ENCODE results near the gene ZBTB7B.

DNA sequence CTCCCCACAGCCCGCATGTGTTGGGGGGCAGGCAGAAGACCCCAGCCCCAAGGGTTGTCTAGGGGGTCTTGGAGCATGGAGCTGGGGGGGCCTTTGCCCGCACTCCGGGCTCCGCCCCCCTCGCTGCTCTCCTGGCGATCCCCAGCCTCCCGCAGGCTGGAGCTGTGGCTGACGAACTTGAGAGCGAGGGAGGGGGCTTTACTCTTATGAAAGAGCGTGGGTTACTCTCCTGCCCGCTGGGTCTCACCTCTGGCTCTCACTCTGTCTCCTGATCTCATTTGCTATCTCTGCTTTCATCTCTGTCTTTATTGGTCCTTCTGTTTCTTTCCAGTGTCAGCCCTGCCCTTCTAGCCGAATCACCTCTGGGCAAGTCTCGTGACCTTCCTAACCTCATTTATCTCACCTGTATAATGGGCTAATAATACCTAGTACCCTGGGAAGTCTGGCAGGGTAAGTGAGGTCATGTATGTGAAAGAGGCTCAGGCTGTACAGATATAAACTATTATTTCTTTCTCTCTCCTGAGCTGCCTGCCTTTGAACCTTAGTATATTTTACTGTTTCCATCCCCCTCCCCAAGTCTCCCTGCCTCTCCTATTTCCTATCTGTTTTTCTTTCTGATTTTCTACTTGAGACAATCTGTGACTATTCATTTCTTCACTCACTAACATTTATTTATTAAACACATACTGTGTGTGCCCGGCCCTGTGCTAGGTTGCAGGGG lies 61.7 kb downstream of the ZBTB7B start:
- TF ChIP-seq, protein P1, sequence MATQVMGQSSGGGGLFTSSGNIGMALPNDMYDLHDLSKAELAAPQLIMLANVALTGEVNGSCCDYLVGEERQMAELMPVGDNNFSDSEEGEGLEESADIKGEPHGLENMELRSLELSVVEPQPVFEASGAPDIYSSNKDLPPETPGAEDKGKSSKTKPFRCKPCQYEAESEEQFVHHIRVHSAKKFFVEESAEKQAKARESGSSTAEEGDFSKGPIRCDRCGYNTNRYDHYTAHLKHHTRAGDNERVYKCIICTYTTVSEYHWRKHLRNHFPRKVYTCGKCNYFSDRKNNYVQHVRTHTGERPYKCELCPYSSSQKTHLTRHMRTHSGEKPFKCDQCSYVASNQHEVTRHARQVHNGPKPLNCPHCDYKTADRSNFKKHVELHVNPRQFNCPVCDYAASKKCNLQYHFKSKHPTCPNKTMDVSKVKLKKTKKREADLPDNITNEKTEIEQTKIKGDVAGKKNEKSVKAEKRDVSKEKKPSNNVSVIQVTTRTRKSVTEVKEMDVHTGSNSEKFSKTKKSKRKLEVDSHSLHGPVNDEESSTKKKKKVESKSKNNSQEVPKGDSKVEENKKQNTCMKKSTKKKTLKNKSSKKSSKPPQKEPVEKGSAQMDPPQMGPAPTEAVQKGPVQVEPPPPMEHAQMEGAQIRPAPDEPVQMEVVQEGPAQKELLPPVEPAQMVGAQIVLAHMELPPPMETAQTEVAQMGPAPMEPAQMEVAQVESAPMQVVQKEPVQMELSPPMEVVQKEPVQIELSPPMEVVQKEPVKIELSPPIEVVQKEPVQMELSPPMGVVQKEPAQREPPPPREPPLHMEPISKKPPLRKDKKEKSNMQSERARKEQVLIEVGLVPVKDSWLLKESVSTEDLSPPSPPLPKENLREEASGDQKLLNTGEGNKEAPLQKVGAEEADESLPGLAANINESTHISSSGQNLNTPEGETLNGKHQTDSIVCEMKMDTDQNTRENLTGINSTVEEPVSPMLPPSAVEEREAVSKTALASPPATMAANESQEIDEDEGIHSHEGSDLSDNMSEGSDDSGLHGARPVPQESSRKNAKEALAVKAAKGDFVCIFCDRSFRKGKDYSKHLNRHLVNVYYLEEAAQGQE (IDR thresholded peaks at IDR 0.05; ENCODE audit: low read depth) = no peak
- TF ChIP-seq CREB1 (IDR thresholded peaks at IDR 0.05; ENCODE audit: low read depth) = no peak
- TF ChIP-seq, protein P2, sequence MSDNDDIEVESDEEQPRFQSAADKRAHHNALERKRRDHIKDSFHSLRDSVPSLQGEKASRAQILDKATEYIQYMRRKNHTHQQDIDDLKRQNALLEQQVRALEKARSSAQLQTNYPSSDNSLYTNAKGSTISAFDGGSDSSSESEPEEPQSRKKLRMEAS (IDR thresholded peaks at IDR 0.05) = no peak
- no peak for TF ChIP-seq YY1 (IDR thresholded peaks at IDR 0.05; ENCODE audit: low read depth)
- no peak; the same call in 1 of the 2 replicates for TF ChIP-seq ZBTB7A (IDR thresholded peaks at IDR 0.05; ENCODE audit: low read depth)
- TF ChIP-seq RAD21 (IDR thresholded peaks at IDR 0.05; ENCODE audit: low read depth) = no peak
- TF ChIP-seq TAF1 (IDR thresholded peaks at IDR 0.05; ENCODE audit: low read depth) = no peak
- no peak for TF ChIP-seq FOXM1 (IDR thresholded peaks at IDR 0.05; ENCODE audit: borderline replicate concordance, low read depth)

All from Ishikawa (cell line).